ENCODE results near the gene MLYCD.

The MLYCD gene

DNA sequence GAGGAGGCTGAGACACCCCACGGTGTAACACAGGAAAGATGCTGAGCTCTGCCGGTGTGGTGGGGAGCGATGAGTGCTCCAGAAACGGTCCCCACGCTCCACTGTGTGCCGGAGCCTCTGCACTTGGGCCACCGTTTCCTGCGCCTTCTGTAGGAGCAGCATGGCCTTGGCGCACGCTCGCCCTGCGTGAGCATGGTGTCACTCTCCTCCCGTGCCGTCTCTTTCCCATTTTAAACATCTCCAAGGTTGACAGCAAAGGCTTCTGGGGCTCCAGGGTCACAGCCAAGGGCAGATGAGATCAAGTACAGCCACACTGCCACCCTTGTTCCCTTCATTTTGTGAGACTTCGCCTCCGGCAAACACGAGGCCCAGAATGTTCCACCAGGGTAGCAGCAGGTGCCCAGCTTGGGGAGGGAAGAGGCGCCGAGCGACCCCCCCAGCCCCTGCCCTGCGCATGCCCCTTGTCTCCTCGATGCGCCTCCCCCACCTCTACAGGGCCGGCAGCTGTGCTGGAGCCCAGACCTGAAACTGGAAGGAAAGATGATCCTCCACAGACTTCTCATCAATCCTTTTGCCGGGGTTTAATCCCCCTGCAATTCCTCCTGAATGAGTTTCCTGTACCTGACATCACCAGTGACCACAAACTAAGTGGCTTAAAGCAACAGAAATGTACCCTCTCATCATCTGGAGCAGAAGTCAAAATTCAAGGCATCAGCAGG is 34.2 kb downstream of the MLYCD start:
- no peaks in the 10 kb centered on the region for H3K9me3 ChIP-seq (ENCODE audit: low read length)
- no peaks in the 10 kb centered on the region for H3K27me3 ChIP-seq (ENCODE audit: insufficient read depth, low read length)
- H3K4me3 ChIP-seq (ENCODE audit: low read length), result no peak overlapping the region

DNA sequence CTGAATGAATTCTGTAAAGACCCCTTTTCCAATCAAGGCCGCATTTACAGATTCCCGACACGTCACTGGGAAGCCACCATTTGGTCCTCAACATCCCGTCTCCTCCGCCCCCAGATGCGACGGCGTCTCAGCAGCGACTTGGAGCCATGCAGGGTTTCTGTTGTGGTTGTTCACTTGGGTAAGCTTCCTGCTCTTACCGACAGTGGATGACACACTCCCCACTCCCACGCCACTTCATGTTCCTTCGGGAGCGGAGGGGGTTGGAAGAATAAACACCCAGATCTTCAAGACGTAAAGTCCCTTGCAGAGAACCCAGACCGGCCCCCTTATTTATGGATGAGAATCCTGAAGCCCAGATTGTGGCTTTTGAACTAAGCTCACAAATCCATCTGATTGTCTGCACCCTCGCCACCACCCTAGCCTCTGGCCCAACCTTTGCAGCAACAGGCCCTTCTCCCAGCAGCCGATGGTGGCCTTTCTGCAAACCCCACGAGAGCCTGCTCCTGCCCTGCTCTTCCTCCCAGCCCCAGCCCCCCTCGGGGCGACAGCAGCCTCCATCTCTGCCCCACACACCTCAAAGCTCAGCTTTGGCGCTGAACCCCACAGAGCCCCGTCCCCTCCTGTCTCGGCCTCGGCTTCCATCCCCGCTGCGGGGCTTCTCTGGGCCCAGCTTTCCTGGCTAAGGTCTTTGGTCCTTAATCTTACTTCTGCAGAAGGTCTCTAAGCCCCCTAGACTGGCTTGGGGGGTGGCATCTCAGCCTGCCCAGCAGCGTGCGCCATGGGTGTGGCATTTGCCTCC is 35.2 kb downstream of the MLYCD start:
- H3K9me3 ChIP-seq (ENCODE audit: low read length), result no peaks in the 10 kb centered on the region
- H3K27me3 ChIP-seq (ENCODE audit: insufficient read depth, low read length), result no peaks in the 10 kb centered on the region
- H3K4me1 ChIP-seq (ENCODE audit: insufficient read depth, low read length), result no peaks in the 10 kb centered on the region
- no peak overlapping the region for H2AFZ ChIP-seq (ENCODE audit: low read depth, low read length)
- no peaks in the 10 kb centered on the region for H3K36me3 ChIP-seq (ENCODE audit: insufficient read depth, low read length)
- no peak overlapping the region for H3K4me3 ChIP-seq (ENCODE audit: low read length)

More for the DNA sequence above, 34.2 kb downstream of the MLYCD start:
- no peaks in the 10 kb centered on the region for H3K36me3 ChIP-seq (ENCODE audit: insufficient read depth, low read length)
- H2AFZ ChIP-seq (ENCODE audit: low read depth, low read length), result no peak overlapping the region
- H3K4me1 ChIP-seq (ENCODE audit: insufficient read depth, low read length), result no peaks in the 10 kb centered on the region

DNA sequence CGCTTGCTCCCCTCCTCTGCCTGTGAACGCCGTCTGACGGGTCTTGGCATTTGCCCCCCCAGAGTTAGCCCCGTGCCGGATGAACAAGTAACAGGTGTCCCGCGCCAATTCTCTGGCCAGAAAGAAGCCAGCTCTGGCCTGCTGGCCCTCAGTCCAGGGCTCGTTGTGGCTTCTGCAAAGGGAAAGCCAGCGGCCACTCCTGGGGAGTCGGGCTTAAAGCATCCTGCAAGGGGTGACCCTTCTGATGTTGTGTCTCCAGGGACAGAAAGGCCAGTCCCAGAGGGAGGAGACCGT is 35.7 kb downstream of the MLYCD start:
- Histone ChIP-seq H3K36me3 (ENCODE audit: insufficient read depth, low read length) (no peaks in the 10 kb centered on the region), H3K27me3 (ENCODE audit: insufficient read depth, low read length) (no peaks in the 10 kb centered on the region), H3K4me3 (ENCODE audit: low read length) (no peak overlapping the region), H3K9me3 (ENCODE audit: low read length) (no peaks in the 10 kb centered on the region), H2AFZ (ENCODE audit: low read depth, low read length) (no peak overlapping the region), H3K4me1 (ENCODE audit: insufficient read depth, low read length) (no peaks in the 10 kb centered on the region)

DNA sequence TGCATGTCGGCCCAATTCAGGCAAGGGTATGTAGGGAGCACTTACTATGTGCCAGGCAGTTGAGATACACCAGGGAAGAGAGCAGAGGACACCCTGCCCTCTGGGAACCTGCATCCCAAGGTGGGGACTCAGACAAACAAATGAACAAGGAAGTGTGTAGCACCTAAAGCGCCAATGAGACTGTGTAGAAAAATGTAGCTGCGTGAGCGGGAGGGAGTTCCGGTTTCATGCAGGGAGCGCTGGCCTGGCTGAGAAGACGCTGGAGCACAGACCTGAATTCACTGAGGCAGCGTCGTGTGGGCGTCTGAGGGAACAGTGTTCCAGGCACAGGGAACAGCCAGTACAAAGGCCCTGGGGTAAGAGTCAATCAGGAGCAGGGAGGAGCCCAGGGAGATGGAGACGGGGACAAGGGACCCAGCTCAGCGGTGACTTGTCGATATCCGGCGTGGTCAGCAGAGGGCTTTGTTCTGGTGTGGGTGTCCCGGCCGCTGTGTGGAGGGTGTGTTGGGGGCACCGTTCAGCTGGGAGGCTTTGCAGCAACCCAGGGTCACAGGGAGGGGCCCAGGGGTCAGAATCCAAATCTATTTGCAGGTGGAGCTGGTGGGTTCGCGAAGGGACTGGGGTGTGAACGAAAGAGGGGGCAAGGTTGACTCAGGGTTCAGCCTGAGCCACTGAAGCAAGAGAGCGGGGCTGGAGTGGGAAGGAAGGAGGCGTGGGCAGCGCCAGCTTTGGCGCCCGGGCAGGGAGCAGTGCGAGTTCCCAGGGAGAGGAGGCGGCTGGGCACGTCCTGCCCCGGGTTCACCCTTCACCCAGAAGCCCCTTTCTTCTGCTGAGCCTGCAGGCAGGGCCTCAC is 36.3 kb downstream of the MLYCD start:
- Histone ChIP-seq H3K4me3 (ENCODE audit: low read length) (no peak overlapping the region), H2AFZ (ENCODE audit: low read depth, low read length) (no peak overlapping the region), H3K9me3 (ENCODE audit: low read length) (no peaks in the 10 kb centered on the region), H3K36me3 (ENCODE audit: insufficient read depth, low read length) (no peaks in the 10 kb centered on the region), H3K4me1 (ENCODE audit: insufficient read depth, low read length) (no peaks in the 10 kb centered on the region), H3K27me3 (ENCODE audit: insufficient read depth, low read length) (no peaks in the 10 kb centered on the region)

DNA sequence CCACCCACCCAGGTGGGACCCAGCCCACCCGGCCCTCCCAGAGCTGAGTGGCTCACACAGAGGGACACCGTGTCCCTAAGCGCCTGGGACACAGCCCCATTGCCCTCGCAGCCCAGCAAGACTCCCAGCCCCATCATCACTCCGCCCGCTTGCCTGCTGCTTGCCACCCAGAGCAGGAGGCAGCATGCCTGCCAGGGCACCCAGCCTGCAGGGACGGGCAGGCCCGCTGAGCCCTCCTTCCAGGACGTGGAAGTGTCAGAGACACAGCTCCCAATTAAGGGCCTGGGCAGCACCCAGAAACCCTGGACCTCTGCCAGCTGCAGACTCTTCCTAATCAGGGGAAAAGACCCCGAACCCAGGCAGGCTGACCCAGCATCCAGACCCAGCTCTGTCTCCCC is 36.9 kb downstream of the MLYCD start:
- Histone ChIP-seq H3K4me3 (ENCODE audit: low read length) (no peak overlapping the region), H3K4me1 (ENCODE audit: insufficient read depth, low read length) (no peaks in the 10 kb centered on the region), H2AFZ (ENCODE audit: low read depth, low read length) (no peak overlapping the region), H3K9me3 (ENCODE audit: low read length) (no peaks in the 10 kb centered on the region), H3K27me3 (ENCODE audit: insufficient read depth, low read length) (no peaks in the 10 kb centered on the region), H3K36me3 (ENCODE audit: insufficient read depth, low read length) (no peaks in the 10 kb centered on the region)

DNA sequence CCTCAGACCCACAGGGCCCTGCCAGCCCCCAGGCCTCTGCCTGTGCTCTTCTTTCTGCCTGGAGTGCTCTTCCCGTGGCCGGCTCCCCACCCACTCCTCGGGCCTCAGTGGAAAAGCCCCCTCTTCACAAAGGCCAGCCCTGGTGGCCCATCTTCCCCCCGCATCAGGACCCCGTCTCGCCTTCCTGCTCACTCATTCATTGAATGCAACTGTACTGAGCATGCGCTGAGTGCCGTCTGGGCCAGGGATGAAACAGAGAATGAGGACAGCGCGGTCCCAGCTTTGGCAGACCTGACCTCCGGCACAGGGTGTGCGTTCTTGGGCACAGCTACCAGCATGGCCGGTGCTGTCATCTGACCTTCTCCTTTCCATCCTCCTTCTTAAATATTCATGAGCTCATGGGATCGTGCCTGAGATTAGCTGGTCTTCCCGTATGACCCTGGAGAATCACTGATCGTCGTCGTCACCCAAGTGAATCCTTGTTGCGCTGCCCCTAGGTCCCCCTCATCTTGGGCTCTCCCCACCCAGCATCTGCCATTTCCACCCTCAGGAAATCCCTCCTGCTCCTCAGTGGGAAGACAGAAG is 37.8 kb downstream of the MLYCD start:
- H3K4me1 ChIP-seq (ENCODE audit: insufficient read depth, low read length), result no peaks in the 10 kb centered on the region
- no peaks in the 10 kb centered on the region for H3K27me3 ChIP-seq (ENCODE audit: insufficient read depth, low read length)
- no peak overlapping the region for H2AFZ ChIP-seq (ENCODE audit: low read depth, low read length)
- H3K36me3 ChIP-seq (ENCODE audit: insufficient read depth, low read length), result no peaks in the 10 kb centered on the region
- H3K9me3 ChIP-seq (ENCODE audit: low read length), result no peaks in the 10 kb centered on the region
- no peak overlapping the region for H3K4me3 ChIP-seq (ENCODE audit: low read length)

DNA sequence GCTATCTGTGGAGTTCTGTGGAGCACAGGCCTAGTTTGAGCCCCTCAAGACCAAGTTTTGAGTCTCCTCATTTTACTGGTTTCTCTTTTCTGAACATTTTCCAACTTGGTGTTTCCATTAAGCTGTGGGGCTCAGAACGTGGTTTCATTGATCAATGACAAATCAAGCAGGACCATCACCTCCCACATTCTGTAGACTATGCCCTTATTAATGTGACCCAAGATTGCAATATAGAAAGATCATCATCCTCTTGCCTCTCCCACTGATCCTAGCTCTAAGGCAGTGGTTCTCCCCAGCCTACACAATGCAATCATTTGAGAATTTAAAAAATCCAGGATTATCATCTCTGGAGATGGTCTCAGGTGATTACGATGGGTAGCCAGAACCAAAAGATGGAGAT is 38.4 kb downstream of the MLYCD start:
- Histone ChIP-seq H3K4me3 (ENCODE audit: low read length) (no peak overlapping the region), H2AFZ (ENCODE audit: low read depth, low read length) (no peak overlapping the region), H3K4me1 (ENCODE audit: insufficient read depth, low read length) (no peaks in the 10 kb centered on the region), H3K9me3 (ENCODE audit: low read length) (no peaks in the 10 kb centered on the region), H3K27me3 (ENCODE audit: insufficient read depth, low read length) (no peaks in the 10 kb centered on the region), H3K36me3 (ENCODE audit: insufficient read depth, low read length) (no peaks in the 10 kb centered on the region)

DNA sequence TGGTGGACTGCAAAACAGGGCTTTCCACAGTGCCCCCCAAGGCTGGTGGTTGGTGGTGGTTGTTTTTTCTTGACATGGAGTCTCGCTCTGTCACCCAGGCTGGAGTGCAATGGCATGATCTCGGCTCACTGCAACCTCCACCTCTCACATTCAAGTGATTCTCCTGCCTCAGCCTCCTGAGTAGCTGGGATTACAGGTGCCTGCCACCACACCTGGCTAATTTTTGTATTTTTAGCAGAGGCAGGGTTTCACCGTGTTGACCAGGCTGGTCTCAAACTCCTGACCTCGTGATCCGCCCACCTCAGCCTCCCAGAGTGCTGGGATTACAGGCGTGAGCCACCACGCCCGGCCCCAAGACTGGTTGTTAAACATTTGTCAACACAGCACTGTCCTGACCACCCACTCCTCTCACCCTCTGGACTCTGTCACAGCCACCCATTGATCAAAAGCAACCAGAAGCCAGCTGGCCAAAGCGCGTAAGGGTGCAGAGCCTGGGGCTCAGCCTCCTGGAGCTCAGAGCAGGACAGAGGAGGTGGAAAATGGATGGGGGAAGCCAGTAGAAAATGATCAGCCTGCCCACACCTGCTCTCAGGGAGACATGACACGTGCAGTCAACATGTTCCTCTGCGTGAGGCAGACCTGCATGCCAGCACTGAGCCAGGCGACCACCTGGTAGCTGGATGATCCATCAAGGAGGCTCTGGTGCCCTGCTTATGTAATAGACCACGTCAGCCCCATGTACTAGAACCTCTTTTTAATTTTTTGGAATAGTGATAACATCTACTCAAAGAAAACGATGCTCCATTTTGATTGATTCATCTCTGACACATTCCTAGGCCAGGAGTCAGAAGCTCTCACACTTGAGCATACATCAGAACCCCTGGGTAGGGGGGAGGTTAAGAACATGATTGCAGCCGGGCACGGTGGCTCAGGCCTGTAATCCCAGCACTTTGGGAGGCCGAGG is 39.3 kb downstream of the MLYCD start:
- no peaks in the 10 kb centered on the region for H3K36me3 ChIP-seq (ENCODE audit: insufficient read depth, low read length)
- no peak overlapping the region for H3K4me3 ChIP-seq (ENCODE audit: low read length)
- no peaks in the 10 kb centered on the region for H3K27me3 ChIP-seq (ENCODE audit: insufficient read depth, low read length)
- H3K9me3 ChIP-seq (ENCODE audit: low read length), result no peaks in the 10 kb centered on the region
- no peaks in the 10 kb centered on the region for H3K4me1 ChIP-seq (ENCODE audit: insufficient read depth, low read length)
- no peak overlapping the region for H2AFZ ChIP-seq (ENCODE audit: low read depth, low read length)

DNA sequence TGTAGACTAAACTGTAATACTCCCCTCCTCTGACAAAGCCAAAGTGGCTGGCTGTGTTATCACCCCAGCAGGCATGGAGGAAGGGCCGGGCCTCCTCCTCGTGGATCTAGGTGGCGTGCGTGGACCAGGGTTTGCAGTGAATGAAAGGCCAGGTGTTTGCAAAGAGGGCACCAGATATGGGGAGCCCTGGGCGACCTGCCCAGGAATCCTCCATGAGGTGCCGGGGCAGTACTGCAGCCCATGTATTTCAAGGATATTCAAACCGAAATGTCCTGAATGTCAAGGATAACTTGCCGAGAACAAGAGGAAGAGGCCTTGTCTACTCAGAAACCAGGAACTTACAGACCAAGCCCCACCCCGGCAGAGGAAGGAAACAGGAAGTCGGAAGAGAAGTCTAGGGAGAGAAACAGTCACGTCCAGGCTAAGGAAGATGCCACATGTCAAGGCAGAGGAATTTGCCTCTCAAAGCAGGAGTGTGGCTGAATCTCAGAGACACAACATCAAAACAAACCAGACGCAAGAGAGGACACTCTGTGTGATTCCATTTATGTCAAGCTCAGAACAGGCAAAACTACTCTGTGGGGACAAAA is 40.4 kb downstream of the MLYCD start:
- Histone ChIP-seq H2AFZ (ENCODE audit: low read depth, low read length) (no peak overlapping the region), H3K27me3 (ENCODE audit: insufficient read depth, low read length) (no peaks in the 10 kb centered on the region), H3K9me3 (ENCODE audit: low read length) (no peaks in the 10 kb centered on the region), H3K4me3 (ENCODE audit: low read length) (no peak overlapping the region), H3K36me3 (ENCODE audit: insufficient read depth, low read length) (no peaks in the 10 kb centered on the region), H3K4me1 (ENCODE audit: insufficient read depth, low read length) (no peaks in the 10 kb centered on the region)

DNA sequence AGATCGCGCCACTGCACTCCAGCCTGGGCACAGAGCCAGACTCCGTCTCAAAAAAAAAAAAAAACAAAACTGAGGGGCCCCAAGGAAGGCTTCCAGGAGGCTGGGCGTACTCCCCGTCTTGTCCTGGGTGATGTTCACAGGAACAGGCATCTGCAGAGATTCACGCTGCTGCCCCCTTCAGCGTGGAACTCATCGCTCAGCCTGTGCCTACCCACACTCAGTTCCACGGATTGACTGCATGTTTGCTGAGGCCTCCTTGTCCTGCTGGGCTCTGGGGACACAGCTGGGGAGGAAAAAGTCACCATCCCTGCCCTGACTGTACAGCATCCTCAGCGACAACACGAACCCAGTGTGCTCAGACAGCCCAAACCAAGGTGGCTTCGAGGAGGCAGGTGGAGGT is 41.2 kb downstream of the MLYCD start:
- Histone ChIP-seq H2AFZ (ENCODE audit: low read depth, low read length) (no peak overlapping the region), H3K9me3 (ENCODE audit: low read length) (no peaks in the 10 kb centered on the region), H3K27me3 (ENCODE audit: insufficient read depth, low read length) (no peaks in the 10 kb centered on the region), H3K4me1 (ENCODE audit: insufficient read depth, low read length) (no peaks in the 10 kb centered on the region), H3K36me3 (ENCODE audit: insufficient read depth, low read length) (no peaks in the 10 kb centered on the region), H3K4me3 (ENCODE audit: low read length) (no peak overlapping the region)

DNA sequence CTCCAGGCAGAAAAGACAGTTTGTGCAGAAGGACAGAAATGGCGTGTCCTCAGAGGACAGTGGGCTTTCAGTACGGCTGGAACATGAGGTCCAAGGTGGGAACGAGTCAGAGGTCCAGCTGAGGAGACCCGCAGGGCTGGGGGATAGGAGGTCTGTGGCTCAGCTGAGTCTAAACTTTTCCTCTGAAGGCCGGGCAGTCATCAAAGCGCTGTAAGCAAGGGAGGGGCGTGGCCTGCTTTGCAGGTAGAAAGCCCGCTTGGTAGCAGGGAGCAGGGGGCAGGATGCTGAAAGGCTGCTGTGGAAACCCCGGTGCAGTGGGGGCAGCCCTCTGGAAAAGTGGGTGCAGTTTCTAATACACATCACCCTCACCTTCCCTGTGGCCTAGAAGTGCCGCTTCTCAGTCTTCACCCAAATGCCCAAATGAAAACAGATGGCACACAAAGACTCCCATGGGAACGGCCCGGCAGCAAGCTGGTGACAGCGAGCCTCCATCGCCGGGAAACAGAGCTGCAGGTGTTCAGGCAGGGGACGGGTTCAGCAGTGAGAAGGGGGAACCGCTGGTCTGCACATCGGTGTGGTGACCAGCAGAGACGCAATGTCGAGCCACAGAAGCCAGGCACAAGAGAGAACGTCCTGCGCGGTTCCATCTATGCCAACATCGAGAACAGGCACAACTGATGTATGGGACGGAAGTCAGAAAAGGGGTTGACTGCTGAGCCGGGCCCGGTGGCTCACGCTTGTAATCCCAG is 41.9 kb downstream of the MLYCD start:
- Histone ChIP-seq H3K36me3 (ENCODE audit: insufficient read depth, low read length) (no peaks in the 10 kb centered on the region), H3K4me3 (ENCODE audit: low read length) (no peak overlapping the region), H3K4me1 (ENCODE audit: insufficient read depth, low read length) (no peaks in the 10 kb centered on the region), H2AFZ (ENCODE audit: low read depth, low read length) (no peak overlapping the region), H3K9me3 (ENCODE audit: low read length) (no peaks in the 10 kb centered on the region), H3K27me3 (ENCODE audit: insufficient read depth, low read length) (no peaks in the 10 kb centered on the region)

All from neuron (in vitro differentiated cells).